ENCODE data around the gene NBR1.
A peak's percentile ranks its signal among the peaks of the same experiment; 100 is the strongest.

- TF ChIP-seq POLR2A (IDR thresholded peaks at IDR 0.05; ENCODE audit: borderline replicate concordance, extremely low read depth, insufficient read depth, insufficient read length) = no peak
- TF ChIP-seq CTCF (IDR thresholded peaks at IDR 0.05 in 2 of 3, conservative IDR thresholded peaks at IDR 0.05 in 1 of 3; ENCODE audit: borderline replicate concordance in 1 of 3, insufficient read depth in 1 of 3, low read depth in 2 of 3, low read length in 2 of 3) = no peak
- TF ChIP-seq SIN3A (IDR thresholded peaks at IDR 0.05; ENCODE audit: low read depth) = no peak
- no peak for TF ChIP-seq EZH2 (IDR thresholded peaks at IDR 0.05)
- no peak for TF ChIP-seq CBX3 (IDR thresholded peaks at IDR 0.05; ENCODE audit: low read depth)
- no peak for TF ChIP-seq SP1 (IDR thresholded peaks at IDR 0.05; ENCODE audit: low read depth)
- no peak for TF ChIP-seq ATF3 (IDR thresholded peaks at IDR 0.05)
- TF ChIP-seq REST (IDR thresholded peaks at IDR 0.05; ENCODE audit: low read depth) = no peak
- TF ChIP-seq MAX (IDR thresholded peaks at IDR 0.05) = no peak
- TF ChIP-seq POLR2AphosphoS5 (IDR thresholded peaks at IDR 0.05; ENCODE audit: low read depth, low read length) = peak; percentile 26; the same call in 1 of the 2 replicates
These were observed 36.1 kb upstream of the NBR1 start for GRCh38 chr17:43134774-43135453.
